Activated T-helper 1 cell treated with anti-CD3 and anti-CD28 coated beads, Interleukin-12 subunit alpha, Interleukin-12 subunit beta, Interleukin-2, Interleukin-4 antibody, amounts not matched to agents 30 ng/mL and 10 ng/mL and 1 ng/mL, durations not matched to agents 14 hours and 24 hours and 36 hours (primary cell): Measurements from ENCODE around the gene ALG12. TPM values are rescaled to one million over a fixed set of nuclear protein-coding genes. Genes with fewer than 3 reads are reported as not detected.

Source experiments
- DNase-seq: peaks from one replicate; pipeline ENCODE4 v3.0.0; 2021; ENCODE audit warnings: low spot score
- H3K27ac Mint-ChIP-seq: one replicate; pipeline ENCODE4 v1.8.0; 2021; ENCODE audit warnings: mild to moderate bottlenecking, mixed read lengths
- H3K27me3 Mint-ChIP-seq: one replicate; pipeline ENCODE4 v1.8.0; 2022; ENCODE audit warnings: mild to moderate bottlenecking, moderate library complexity, mixed read lengths; ENCODE audit not compliant: insufficient read depth
- H3K36me3 Mint-ChIP-seq: one replicate; pipeline ENCODE4 v1.8.0; 2021; ENCODE audit warnings: low read depth, mixed read lengths
- H3K4me1 Mint-ChIP-seq: one replicate; pipeline ENCODE4 v1.8.0; 2021; ENCODE audit warnings: low read depth, mixed read lengths
- H3K4me3 Mint-ChIP-seq: one replicate; pipeline ENCODE4 v1.8.0; 2021; ENCODE audit warnings: mild to moderate bottlenecking, moderate library complexity, mixed read lengths
- H3K9me3 Mint-ChIP-seq: one replicate; pipeline ENCODE4 v1.8.0; 2021; ENCODE audit warnings: mixed read lengths
- intact Hi-C: fragments of 100-400 bp; cut with micrococcal nuclease; formaldehyde crosslinking; loops from one replicate; pipeline ENCODE4 v1.15.1; 2024
- total RNA-seq: library from RNA; stranded (reverse); gene quantifications from 2 replicates; pipeline ENCODE4 v1.2.3, GENCODE V29; 2022

Gene ALG12
- total RNA-seq, 1 donor from 2014 or later: 18.5 TPM

GRCh38 chr22:49903322-49904039 lies 14.8 kb downstream of the ALG12 start:
- H3K27ac Mint-ChIP-seq: no peak overlapping the region
- intact Hi-C loops: no loop called here
- H3K36me3 Mint-ChIP-seq: peaks cover 38% of the 10 kb centered on the region
- H3K27me3 Mint-ChIP-seq: no peaks in the 10 kb centered on the region
- no peak for DNase-seq
- H3K9me3 Mint-ChIP-seq: peaks cover 4% of the 10 kb centered on the region
- no peaks in the 10 kb centered on the region for H3K4me1 Mint-ChIP-seq
- no peak overlapping the region for H3K4me3 Mint-ChIP-seq

DNA sequence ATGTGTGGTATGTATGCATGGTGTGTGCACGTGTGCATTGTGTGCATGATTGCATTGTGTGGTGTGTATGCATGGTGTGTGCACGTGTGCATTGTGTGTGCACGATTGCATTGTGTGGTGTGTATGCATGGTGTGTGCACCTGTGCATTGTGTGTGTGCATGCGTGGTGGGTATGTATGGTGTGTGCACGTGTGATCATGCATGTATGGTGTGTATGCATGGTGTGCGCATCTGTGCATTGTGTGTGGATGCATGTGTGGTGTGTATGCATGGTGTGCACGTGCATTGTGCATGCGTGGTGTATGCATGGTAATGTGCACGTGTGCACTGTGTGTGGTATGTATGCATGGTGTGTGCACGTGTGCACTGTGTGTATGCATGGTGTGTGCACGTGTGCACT lies 16.8 kb downstream of the ALG12 start:
- H3K27me3 Mint-ChIP-seq: no peaks in the 10 kb centered on the region
- peaks cover 4% of the 10 kb centered on the region for H3K9me3 Mint-ChIP-seq
- intact Hi-C loops: no loop called here
- no peak overlapping the region for H3K27ac Mint-ChIP-seq
- no peaks in the 10 kb centered on the region for H3K4me1 Mint-ChIP-seq
- no peak for DNase-seq
- no peak overlapping the region for H3K4me3 Mint-ChIP-seq
- peaks cover 38% of the 10 kb centered on the region for H3K36me3 Mint-ChIP-seq

- Mint-ChIP-seq H3K4me1 (no peaks in the 10 kb centered on the region), H3K36me3 (peaks cover 38% of the 10 kb centered on the region), H3K9me3 (peaks cover 4% of the 10 kb centered on the region), H3K4me3 (no peak overlapping the region), H3K27me3 (no peaks in the 10 kb centered on the region), H3K27ac (no peak overlapping the region)
- DNase-seq: no peak
- intact Hi-C loops: no loop called here
Observed at GRCh38 chr22:49900441-49901230, 17.6 kb downstream of the ALG12 start.

DNA sequence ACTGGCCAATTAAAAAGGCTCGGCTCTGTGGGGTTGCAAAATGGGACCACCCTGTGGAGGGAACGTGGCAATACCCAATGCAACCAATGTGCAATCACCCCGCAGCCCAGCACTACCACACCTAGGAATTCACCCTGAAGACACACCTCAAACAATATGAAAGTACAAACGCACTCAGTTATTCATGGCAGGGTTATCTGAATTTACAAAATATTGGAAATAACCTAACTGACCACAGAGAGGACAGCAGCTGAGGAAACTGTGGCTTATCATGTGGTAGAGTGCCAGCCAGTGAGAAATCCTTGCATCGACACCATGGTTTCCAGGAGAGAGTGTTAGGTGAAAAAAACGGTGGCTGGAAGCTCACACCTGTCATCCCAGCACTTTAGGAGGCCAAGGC lies 18.7 kb downstream of the ALG12 start:
- DNase-seq: no peak
- Mint-ChIP-seq H3K4me3 (no peak overlapping the region), H3K4me1 (peaks cover 2% of the 10 kb centered on the region), H3K36me3 (peaks cover 39% of the 10 kb centered on the region), H3K27ac (no peak overlapping the region), H3K9me3 (peaks cover 4% of the 10 kb centered on the region), H3K27me3 (no peaks in the 10 kb centered on the region)
- intact Hi-C loops: no loop called here

GRCh38 chr22:49897015-49897684 lies 21.1 kb downstream of the ALG12 start:
- Mint-ChIP-seq H3K36me3 (peaks cover 41% of the 10 kb centered on the region), H3K4me3 (no peak overlapping the region), H3K27ac (no peak overlapping the region)

DNA sequence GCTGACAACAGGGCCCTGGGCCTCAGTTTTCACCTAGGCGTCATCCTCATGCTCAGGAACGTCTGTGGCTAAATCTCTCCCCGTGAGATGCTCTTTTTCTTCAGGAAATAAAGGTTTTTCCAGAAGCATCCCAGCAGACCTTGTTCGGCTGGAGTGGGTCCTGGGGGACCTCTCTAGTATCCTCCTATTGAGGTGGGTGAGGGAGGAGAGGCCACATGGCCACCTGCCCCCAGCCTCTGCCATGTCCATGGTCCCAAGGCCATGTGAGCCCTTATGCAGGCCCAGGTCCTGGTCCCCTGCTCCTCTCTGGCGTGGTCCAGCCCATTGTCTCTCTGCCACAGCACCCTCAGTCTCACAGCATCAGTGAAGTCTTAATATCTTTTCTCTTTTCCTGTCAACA lies 22.0 kb downstream of the ALG12 start:
- Mint-ChIP-seq H3K27me3 (no peaks in the 10 kb centered on the region), H3K4me1 (peaks cover 6% of the 10 kb centered on the region), H3K9me3 (peaks cover 4% of the 10 kb centered on the region), H3K36me3 (peaks cover 37% of the 10 kb centered on the region), H3K4me3 (no peak overlapping the region), H3K27ac (no peak overlapping the region)
- DNase-seq: no peak
- intact Hi-C loops: no loop called here

More at GRCh38 chr22:49897015-49897684, 21.1 kb downstream of the ALG12 start:
- DNase-seq: no peak
- Mint-ChIP-seq H3K4me1 (peaks cover 6% of the 10 kb centered on the region), H3K27me3 (no peaks in the 10 kb centered on the region), H3K9me3 (peaks cover 4% of the 10 kb centered on the region)
- intact Hi-C loops: no loop called here

DNA sequence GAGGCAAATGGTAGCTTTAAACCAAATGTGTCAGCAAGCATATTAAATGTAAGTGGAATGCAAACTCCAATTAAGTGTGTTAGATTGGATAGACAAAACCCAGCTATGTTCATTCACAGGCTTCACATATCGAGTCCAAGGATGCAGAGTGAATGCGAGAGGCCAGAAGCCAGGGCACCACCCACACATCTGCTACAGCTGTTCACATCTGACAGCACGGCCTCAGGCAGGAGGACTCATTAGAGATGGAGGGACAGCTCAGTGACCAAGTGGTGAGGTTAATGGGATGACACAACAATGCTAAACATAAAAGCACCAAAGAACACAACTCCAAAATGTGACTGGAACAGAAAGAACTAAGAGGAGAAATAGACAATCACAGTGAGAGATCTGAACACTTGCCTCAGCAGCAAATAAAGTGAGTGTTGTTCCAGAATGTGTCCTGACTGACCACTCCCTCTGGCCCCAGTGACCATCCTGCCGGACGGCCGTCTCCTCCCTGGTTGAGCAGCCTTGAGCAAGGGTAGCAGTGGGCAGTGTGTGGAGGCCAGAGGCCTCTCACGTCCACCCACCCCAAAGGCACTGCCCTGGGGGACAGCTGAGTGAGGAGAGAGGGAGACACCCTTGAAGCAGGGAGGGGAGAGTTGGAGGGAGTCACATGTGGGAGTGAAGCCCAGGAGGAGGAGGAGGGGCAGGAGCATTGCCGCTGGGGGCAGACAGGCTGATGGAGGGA lies 23.8 kb downstream of the ALG12 start:
- Mint-ChIP-seq H3K27ac (no peak overlapping the region), H3K9me3 (peaks cover 4% of the 10 kb centered on the region), H3K4me1 (peaks cover 6% of the 10 kb centered on the region), H3K36me3 (peaks cover 34% of the 10 kb centered on the region), H3K27me3 (no peaks in the 10 kb centered on the region), H3K4me3 (no peak overlapping the region)
- no peak for DNase-seq
- intact Hi-C loops: no loop called here

- no peak for DNase-seq
- H3K27ac Mint-ChIP-seq: no peak overlapping the region
- H3K9me3 Mint-ChIP-seq: peaks cover 4% of the 10 kb centered on the region
- H3K4me3 Mint-ChIP-seq: no peak overlapping the region
- H3K27me3 Mint-ChIP-seq: no peaks in the 10 kb centered on the region
- intact Hi-C loops: no loop called here
- peaks cover 6% of the 10 kb centered on the region for H3K4me1 Mint-ChIP-seq
- peaks cover 33% of the 10 kb centered on the region for H3K36me3 Mint-ChIP-seq
Observed at GRCh38 chr22:49893025-49893424, 25.2 kb downstream of the ALG12 start.

DNA sequence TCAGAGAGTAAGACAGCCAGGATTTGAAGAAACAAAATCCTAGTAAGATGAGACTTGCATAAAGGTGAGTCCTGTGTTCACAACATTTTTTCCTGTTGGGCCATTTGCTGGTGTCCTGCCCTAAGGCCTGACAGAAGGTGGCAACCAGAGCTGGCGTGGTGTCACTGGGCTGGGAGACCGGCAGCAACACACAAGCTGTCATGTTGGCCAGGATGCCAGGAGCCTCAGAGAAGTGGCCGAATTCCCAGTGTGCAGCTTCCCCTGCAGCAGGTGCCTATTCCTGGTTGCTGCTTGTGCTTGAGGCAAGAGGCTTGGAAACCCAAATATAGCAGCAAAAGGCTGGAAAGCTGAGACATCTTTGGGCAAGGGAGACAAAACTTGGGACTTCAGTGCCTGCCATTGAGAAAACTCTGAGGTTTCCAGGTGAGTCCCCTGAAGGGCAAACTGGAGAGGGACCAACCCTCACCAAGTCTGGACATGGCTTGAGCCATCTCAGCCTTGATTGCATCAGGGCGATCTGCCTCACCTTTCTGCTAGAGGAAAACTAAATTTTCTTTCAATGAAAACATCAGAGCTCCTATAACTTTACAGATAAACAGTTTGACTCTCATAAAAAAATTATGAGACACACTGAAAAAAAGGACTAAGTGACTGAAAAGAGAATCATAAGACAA lies 25.9 kb downstream of the ALG12 start:
- Mint-ChIP-seq H3K9me3 (peaks cover 4% of the 10 kb centered on the region), H3K36me3 (peaks cover 38% of the 10 kb centered on the region)
- intact Hi-C loops: no loop called here

DNA sequence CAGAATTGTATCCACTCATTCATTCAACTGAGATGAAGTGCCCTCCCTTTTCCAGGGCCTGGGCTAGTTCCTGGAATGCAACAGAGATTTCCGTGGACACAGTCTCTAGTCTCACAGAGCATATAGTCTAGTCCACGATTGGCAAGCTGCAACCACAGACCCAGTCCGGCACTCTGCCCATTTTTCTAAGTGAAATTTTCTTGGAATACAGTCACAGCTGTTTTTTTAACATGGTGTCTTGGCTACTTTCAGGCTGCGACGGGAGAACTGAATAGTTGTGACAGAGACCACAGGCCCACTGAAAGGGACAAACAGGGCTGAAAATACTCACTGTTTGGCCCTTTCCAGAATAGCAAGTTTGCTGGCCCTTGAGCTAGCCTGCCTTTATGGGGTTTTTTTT lies 29.2 kb downstream of the ALG12 start:
- no peak for DNase-seq
- Mint-ChIP-seq H3K4me3 (no peak overlapping the region), H3K36me3 (peaks cover 50% of the 10 kb centered on the region), H3K9me3 (peaks cover 4% of the 10 kb centered on the region), H3K27ac (no peak overlapping the region), H3K27me3 (no peaks in the 10 kb centered on the region), H3K4me1 (no peaks in the 10 kb centered on the region)
- intact Hi-C loops: no loop called here

More for the DNA sequence above, 25.9 kb downstream of the ALG12 start:
- no peaks in the 10 kb centered on the region for H3K27me3 Mint-ChIP-seq
- DNase-seq: no peak
- peaks cover 6% of the 10 kb centered on the region for H3K4me1 Mint-ChIP-seq
- no peak overlapping the region for H3K4me3 Mint-ChIP-seq
- H3K27ac Mint-ChIP-seq: no peak overlapping the region

DNA sequence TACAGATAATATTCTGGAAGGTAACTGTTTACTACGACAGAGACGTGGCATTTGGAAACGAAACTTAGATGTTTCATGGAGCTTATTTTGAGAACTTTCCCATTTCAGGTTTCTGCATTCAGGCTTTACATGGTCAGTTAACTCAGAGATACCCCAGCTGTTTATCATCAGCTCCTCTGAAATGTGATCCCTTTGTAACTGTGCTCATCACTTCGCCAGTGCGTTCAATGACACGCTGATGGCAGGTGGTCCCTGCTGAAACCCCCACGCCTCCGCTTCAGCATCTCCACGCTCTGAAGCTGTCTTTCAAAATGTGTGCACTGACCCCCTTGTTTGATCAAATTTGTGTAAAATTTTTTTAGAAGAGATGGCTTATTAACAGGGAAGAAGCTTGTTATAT lies 30.5 kb downstream of the ALG12 start:
- intact Hi-C loops: no loop called here
- H3K27ac Mint-ChIP-seq: no peak overlapping the region
- peaks cover under 1% of the 10 kb centered on the region for H3K4me1 Mint-ChIP-seq
- H3K36me3 Mint-ChIP-seq: peaks cover 49% of the 10 kb centered on the region
- peaks cover 4% of the 10 kb centered on the region for H3K9me3 Mint-ChIP-seq
- H3K27me3 Mint-ChIP-seq: no peaks in the 10 kb centered on the region
- no peak overlapping the region for H3K4me3 Mint-ChIP-seq
- no peak for DNase-seq

DNA sequence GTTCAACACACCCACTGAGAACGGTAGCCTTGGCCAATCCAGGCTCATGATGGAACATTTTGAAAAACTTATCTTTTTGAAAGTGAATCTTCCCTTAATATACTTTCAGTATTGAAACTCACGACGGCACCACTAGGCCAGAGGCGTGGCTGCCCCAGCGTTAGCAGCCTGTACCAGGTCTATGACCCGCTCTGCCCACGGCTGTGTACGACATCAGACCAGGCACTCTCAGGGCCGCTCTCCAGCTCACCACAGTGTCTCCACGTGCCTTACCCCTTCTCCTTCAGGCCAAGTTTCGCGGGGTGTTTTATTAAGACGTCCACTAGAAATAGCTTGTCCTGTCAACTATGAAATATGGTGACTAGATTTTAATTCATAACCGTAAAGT lies 31.2 kb downstream of the ALG12 start:
- Mint-ChIP-seq H3K36me3 (peaks cover 49% of the 10 kb centered on the region), H3K4me3 (no peak overlapping the region), H3K27ac (no peak overlapping the region), H3K27me3 (no peaks in the 10 kb centered on the region), H3K4me1 (peaks cover 6% of the 10 kb centered on the region), H3K9me3 (peaks cover 4% of the 10 kb centered on the region)
- intact Hi-C loops: no loop called here
- DNase-seq: no peak
